Measurements from ENCODE around the gene HS1BP3. TPM values are rescaled to one million over a fixed set of nuclear protein-coding genes. Genes with fewer than 3 reads are reported as not detected.

Gene HS1BP3
- total RNA-seq, 1 experiment from 2014 or later: 34.2 TPM

DNA sequence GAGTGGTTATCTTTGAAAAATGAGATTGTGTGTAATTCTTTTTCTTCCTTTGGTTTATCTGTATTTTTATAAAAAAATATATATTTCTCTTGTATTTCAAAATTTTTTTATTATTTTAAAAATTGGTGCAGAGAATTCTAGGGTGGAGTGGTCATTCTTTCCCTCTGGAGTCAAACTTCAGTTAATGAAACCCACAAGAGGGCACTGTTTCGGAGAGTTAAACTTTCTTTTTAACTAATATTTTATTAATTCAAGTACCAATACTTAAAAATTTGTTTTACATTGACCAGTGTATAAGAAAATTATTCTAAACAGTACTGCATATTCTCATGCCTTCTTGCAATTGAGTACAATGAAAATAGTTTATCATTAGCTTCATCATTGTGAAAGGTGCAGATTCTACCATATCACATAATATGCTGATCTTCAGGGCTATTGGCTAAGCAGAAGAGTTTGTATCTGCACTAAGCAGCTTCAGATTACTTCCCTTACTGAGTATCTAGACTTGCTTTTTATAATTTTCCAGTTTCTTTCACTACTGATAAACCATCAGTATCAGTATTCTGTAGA lies 50.1 kb downstream of the HS1BP3 start:
- no peak for DNase-seq (ENCODE audit: low read depth)

DNA sequence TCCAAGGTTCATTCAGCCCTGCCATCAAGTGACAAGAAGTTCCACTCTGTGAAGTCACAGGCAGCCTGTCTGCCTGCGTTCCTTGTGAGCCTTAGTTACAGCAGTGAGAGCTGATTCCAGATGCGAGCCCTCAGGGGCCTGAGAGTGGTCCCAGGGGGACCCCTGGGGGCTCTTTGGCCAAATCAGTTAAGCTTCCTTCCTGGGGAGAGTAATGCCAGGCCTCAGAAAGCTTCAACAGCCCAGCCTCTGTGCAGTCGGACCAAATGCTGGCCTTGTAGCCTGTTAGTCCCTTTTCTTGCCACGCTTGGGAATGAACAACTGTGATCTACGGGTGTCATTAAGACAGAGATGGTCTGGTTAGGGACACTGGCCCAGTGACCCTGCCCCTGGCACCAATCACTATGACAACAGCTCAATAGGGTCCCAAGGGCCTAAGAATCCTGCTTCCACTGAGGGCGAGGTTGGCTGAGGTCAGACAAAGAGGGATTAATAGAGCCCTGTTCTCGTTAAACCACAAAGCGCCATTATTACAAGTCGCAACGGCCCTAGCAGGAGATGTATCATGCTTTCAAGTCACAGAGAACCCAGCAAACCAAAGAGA lies 50.9 kb downstream of the HS1BP3 start:
- DNase-seq (ENCODE audit: low read depth): no peak

DNA sequence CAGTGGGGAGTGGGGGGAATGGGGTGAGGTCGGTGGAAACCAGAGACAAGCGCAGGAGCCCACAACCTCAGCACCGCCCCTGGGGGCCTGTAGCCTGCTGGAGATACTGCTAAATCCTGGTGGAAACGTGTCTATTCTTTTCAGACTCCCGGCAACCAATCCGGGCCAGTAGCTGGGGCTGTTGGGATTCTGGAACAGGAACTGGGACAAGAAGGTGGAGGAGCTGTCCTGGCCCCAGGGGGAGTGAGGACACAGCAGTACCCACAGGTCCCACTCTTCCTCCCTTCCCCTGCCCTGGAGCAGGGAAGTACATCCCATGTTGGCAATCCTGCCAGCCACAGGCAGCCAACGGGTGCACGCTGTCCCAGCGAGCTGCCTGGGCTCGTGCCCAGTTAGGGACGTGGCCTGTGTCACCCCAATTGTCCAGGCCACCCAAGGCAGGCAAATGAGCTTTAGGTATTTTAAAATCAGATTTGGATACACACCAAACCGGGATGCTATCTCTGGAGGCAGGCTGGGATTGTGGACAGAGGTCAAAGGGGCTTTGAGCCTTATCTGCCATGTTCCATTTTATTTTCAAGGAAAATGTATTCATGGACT lies 51.8 kb downstream of the HS1BP3 start:
- no peak for DNase-seq (ENCODE audit: low read depth)

DNA sequence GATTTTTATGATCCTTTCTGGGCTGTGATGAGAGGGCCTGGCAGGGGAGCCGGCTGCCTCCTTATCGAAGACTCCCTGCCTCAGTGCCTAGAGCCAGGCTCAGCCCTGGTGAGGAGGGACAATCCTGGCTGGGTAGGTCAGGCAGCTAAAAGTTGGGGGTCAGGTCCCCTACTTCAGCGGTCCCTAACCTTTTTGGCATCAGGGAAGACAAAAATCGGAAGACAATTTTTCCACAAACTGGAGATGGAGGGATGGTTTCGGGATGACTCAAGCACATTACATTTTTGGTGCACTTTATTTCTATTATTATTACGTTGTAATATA lies 53.1 kb downstream of the HS1BP3 start:
- no peak for DNase-seq (ENCODE audit: low read depth)

DNA sequence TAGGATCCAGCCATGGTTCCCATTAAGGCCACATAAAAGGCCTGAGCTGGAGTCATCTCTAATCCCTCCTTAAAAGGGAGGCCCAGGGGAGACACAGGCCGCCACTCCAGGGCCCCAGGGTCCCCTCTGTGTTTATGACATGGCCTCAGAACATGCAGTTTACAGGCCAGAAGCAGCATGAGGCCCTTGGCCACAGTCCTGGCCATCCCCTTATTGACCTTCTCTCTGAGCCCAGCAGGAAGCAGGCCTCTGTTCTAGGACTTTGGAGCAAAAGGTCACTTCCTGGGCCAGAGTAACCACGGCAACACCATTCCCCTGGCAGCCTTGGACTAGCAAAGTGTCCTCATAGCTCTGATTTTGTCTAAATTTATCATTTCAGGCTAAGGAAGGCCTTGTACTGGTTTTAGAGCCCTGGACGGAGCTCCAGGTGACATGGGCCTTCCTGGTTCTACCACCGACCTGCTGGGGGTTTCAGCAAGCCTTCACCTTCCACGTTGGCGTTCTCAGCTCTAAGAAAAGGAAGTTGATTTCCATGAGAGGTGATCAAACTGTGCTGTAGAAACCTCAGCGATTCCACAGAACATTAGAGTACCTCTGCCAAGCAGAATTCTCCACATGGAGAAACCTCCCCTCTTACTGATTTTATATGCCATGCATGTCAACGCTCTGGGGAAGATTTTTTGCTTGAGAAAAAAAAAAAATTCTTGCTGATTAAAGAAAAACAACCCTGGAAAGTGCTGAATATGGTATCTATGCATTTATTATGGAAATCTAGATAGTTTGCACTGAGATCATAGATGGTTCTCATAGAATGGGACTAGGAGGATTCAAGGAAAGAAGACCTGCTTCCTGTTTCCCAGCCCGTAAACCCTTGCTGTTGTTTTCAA lies 53.7 kb downstream of the HS1BP3 start:
- peak; percentile 89 for DNase-seq (ENCODE audit: low read depth)

DNA sequence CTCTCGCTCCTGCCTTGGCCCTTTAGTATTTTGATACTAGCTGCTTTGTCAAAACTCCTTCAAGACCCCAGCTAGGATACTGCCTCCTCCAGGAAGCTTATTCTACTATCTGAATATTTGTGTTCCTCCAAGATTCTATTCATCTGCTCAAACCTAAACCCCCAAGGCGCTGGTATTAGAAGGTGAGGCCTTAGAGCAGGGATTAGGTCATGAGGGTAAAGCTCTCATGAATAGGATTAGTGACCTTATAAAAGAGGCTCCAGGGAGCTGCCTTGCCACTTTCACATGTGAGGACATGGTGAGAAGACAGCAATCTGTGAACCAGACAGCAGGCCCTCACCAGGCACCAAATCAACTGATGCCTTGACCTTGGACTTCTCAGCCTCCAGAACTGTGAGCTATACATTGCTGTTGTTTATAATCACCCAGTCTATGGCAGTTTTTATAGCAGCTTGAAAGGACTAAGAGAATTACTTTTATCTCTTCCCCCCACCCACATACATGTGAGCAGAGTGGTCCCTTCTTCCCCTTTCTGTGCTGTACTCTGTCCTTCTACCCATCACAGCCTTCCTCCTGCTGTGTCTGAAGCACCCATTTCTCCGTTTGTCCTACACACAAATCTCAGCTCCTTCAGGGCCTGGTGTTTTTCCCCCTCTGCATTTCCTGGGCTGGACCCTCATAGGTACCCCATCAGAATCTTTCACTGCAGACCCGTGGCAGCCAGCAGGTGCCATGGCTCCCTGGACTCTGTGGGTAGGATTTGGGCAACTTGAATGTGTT lies 54.5 kb downstream of the HS1BP3 start:
- no peak for DNase-seq (ENCODE audit: low read depth)

DNA sequence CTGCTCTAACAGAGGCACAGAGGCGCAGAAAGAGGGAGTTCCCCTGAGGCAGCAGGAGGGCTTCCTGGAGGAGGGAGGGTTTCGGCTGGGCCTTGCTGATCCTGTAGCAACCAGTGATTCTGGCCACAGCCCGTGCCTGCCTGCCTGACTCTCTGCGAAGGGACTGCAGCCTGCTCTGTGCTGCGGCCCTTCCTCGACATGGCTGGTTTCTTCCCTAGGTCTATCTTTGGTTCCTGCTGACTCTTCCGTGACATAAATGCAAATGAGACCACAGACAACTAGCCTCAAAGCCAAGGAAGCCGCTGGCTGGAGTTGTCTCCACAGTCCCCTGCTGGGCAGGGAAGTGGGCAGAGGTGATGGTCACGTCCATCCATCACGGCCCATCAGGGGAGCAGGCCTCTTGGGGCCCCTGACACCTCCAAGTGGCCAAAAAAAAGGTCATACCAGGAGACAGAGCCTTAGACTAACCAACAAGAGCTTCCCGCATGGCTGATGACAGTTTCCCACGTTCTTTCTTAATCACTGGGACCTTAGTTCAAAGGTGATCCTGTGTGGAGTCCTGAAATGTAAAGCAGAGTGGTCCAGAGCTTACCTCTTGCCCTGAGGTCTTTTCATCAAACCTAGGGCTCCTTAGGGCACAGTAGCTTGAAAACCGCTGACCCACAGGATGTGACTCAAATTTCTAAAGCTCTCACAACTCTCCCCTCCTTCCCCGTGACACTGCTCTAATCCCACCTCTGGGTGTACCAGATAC lies 55.3 kb downstream of the HS1BP3 start:
- DNase-seq (ENCODE audit: low read depth): peak; percentile 81

DNA sequence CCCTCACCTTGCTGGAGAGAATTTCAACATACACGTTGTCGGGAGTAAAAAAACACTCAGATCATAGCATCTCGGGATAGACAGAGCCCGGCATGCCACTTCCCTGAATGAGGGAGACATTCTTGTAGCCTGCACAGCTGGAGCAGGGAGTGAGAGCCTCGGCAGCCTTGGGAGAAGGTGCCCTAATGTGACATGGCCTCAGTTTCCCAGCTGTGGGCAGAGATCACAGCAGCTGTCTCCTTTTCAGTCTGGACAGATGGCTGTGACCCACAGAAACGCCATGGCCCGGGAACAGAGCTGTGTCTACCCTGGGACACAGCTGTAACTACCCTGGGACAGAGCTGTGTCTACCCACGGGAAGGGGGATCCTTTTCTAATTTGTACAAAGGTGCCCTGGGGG lies 55.9 kb downstream of the HS1BP3 start:
- DNase-seq (ENCODE audit: low read depth): no peak

DNA sequence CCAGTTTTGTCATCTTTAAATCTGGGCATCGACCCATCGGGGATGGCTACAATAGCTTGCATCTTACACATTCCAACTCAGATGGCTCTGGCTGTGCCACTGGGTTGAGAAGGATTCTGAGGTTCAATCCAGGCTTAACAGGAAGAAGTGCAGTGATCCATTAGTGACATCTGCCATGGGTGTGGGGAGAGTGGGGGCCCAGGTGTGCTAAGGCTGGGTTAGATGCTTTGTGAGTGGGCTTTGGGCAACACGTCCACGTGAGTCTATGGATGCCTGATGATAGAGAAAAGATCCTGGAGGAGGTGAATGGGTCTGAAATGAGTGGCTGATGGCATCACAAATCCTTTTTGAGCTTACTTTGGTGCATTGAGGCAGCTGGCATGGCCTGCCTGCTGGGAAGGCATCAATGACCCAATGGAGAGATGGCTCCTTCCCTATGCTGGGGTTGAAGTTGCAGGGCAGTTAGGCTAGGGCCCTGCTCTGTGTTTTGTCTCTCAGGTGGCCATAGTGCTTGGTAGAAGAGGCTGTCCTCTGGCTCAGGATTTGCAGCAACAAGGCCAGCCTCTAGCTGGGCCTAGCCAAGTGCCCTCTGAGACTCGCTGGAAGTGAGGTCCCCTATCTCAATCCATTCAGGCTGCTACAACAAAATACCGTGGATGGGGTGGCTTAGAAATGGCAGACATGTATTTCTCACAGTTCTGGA lies 56.7 kb downstream of the HS1BP3 start:
- DNase-seq (ENCODE audit: low read depth): no peak

DNA sequence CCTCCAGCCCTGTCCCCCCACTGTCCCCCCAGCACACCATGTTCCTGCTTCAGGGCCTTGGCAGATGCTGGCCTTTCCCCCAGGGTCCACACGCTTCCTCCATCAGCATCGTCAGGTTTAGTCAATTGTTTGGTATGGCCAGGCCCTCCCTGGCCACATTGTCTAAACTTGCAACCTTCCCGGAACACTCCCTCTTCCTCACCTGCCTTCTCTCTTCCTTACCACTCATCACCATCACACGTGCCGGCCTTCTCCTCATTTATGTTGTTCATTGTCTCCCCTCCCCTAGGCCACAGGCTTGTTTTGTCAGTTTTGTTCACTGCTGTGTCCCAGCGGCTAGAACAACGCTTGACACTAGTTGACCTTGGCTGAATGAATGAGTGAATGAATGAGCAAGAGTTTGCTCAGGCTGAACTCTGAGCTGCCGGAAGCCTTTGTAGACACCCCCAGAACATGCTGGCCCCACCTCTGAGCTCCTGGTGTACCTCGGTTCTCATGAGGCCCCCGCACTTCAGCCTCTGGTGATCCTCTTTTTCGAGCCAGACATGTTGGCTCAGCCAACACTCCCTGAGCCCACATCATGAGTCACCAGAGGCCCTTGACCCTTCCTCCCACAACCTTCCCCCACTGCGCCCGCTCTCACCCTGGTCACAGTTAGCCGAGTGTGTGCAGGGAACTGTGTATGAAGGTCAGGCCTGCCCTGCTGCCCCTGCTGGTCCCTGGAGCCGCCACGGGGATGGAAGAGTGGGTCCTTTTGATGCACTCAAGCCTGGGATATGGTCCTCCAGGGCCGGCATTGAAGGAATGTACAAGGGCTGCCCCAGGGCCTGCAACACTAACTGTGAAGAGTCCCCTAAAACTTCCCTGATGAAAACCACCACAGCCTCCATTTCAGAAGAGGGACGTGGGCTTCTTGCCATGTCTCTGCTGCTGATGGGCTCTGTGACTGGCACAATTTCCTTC lies 57.5 kb downstream of the HS1BP3 start:
- peak; percentile 95 for DNase-seq (ENCODE audit: low read depth)

DNA sequence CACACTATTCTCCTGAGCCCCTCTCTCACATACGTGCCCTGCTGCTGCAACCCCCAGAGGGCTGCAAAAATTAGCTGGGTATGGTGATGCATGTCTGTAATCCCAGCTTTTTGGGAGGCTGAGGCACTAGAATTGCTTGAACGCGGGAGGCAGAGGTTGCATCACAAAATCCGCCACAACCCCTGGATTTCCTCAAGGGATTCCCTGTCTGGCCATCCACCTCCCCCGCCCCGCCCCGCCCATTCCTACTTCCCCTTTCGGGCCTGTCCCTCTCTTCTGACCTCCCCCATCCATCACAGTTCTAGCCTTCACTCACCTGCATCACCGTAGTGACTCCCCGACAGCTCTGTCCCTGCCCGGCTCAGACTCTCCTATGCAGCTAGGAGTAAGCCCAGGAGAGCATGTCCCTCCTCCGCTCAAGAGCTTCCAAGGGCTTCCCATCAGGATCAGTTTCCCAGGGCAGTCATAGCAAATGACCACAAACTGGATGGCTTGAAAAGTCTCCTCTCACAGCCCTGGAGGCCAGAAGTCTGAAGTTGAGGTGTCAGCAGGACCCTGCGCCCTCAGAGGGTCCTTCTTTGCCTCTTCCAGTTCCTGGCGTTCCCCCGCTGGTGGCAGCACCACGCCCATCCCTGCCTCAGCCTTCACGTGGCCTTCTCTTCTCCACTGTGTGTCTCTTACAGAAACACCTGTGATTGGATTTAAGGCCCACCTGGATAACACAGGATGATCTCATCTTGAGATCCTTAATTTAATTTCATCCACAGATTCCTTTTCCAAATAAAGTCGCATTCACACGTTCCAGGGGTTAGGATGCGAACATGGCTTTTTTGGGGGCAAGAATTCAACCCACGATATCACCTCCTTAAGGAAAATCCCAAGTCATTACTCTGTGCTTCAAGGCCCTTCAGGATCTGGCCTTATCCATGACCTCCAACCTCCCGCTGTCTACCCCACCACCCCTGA lies 58.5 kb downstream of the HS1BP3 start:
- no peak for DNase-seq (ENCODE audit: low read depth)

DNA sequence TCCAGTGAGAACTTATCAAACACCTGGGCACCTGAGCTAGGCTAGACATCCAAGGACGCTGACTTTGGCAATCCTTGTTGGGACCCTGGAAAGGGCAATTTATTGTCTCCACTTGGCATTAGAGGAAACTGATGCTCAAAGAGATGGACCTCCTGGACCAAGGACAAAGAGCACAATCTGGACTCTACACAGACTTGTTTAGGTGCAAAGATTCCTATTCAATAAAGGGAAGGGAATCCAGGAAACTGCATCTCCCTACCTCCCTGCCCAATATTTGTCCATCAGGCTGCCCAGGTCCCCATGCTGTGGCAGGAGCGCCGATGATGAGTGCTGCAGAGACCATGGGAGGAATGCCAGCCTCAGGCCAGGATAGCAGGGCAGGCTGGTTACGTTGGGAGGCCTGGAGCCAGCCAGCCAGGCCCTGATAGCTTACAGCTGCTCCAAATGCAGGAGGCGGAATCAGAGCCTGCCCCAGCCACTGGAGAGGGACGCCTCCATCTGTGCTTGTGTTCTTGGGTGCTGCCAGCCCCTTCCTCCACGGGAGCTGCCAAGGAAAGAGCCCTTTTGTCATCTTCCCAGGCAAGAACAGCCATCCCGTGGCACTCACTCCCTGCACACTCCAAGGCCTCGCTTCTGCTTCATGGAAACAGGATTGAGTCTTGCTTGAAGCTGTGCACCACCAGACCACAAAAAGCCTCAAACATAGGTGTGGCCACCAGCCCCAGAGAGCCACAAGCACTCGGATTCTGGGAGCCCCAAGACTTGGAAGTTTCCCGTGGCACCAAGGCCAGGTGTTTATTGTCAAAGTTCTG lies 60.0 kb downstream of the HS1BP3 start:
- DNase-seq (ENCODE audit: low read depth): no peak

DNA sequence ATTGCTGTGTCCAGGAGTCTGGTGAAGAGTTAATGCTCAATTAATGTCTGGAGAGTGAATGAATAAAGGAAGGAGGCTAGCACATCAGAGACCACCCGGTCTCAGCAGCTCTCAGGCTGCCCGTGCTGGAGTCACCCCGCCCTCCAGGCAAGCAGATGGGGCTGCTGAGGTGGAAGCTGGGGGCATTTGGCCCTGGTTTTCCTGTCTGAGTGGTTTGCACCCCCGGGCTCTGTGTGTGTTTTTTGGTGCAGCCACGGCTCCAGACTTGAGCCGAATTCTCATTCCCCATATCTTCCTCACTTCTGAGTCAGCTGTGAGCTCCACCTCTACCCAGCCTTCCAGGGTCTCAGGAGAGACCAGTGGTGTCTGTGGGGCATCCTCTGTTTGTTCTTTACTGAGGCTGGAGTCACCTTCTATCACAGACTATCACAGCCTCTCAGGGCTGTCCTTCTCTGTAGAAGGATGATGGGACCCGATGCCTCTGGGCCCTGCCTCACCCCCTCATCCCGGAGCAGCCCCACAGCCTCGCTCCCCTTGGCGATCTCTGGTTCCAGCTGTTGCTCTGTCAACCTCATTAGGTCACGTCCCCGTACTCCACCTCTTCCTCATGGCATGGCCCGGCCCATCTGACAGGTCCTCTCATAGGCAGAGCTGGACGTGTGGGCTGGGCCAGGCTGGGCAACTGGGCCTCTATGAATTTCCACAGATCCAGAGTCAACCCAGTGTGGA lies 60.8 kb downstream of the HS1BP3 start:
- peak; percentile 60 for DNase-seq (ENCODE audit: low read depth)

DNA sequence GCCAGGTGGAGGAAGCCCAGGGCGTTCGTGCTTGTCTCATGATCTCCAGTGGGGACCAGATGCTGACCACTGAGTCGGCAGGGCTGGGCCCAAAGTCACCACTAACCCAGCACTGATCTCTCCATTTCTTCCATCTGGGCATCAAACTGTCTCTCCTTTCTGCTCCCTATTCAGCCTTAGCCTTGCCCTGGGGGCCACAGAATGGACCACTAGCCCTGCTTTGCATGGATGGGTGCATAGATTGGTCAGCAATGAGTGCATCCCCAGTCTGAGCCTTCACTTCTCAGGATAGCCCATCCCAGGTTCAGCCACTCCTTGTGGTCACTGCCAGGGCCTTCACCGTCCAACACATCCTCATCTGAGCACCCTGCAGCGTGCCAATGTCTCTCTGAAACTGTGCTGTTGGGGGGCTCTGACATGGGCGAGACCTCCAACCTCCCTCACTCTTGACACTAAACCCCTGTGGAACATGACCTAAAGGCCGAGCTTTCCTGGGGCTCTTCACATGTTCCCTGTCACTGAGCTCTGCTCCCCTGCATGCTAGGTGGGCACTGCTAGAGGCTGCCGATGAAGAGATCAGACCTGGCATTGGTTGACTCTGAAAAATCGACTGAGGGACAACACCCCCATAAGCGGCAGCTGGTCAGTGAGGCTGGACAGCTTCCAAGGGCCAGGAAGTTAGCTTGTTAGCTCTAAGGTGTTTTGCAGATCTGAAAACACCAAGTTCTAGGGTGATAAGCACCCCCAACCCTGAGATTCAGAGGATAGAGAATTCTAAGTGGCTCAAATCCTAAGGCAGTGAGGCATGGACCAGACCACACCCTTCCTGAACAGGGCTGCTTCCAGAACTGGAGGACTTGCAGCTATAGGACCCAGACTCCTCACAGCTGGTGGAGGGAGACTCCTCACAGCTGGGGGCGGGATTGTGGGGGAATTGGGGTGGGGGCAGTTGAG lies 61.7 kb downstream of the HS1BP3 start:
- DNase-seq (ENCODE audit: low read depth): no peak

Measured in LHCN-M2 (cell line).